Activated CD8-positive, alpha-beta T cell treated with anti-CD3 and anti-CD28 coated beads, Interleukin-2, amount 10 ng/mL, durations not matched to agents 7 days and 5 days (primary cell): ENCODE measurements around the gene GLG1. TPM values are rescaled to one million over a fixed set of nuclear protein-coding genes. Genes with fewer than 3 reads are reported as not detected.

Experiments used
- ATAC-seq: fragments of 150-1000 bp; cut with Tn5 transposase; one replicate; pipeline ENCODE4 v1.10.0; 2021; ENCODE audit warnings: moderate library complexity
- CTCF ChIA-PET: fragments of 350-600 bp; sonication (Branson Sonifier 250); formaldehyde crosslinking; loops from one replicate; lab custom pipeline; 2021; ENCODE audit warnings: antibody characterized with exemption; lab: Charles Lee
- POLR2A ChIA-PET: fragments of 350-600 bp; sonication (Branson Sonifier 250); formaldehyde crosslinking; loops from one replicate; lab custom pipeline; 2021; ENCODE audit warnings: antibody characterized with exemption; lab: Charles Lee
- DNase-seq: peaks from one replicate; pipeline ENCODE4 v3.0.0-alpha.2; 2020
- H3K27ac Mint-ChIP-seq: one replicate; pipeline ENCODE4 v1.8.0; 2021; ENCODE audit warnings: mild to moderate bottlenecking, mixed read lengths
- H3K27me3 Mint-ChIP-seq: one replicate; pipeline ENCODE4 v1.8.0; 2021; ENCODE audit warnings: low read depth, mixed read lengths
- H3K36me3 Mint-ChIP-seq: one replicate; pipeline ENCODE4 v1.8.0; 2021; ENCODE audit warnings: low read depth, mixed read lengths
- H3K4me1 Mint-ChIP-seq: one replicate; pipeline ENCODE4 v1.8.0; 2021; ENCODE audit warnings: low read depth, mixed read lengths
- H3K4me3 Mint-ChIP-seq: one replicate; pipeline ENCODE4 v1.8.0; 2021; ENCODE audit warnings: mild to moderate bottlenecking, mixed read lengths
- H3K9me3 Mint-ChIP-seq: one replicate; pipeline ENCODE4 v1.8.0; 2022; ENCODE audit warnings: mixed read lengths; ENCODE audit not compliant: insufficient read depth
- total RNA-seq, 2 experiments: library from RNA; stranded (reverse); gene quantifications; one replicate each; pipeline ENCODE4 v1.2.3, GENCODE V29; 2021

GLG1 gene
- total RNA-seq, 2 experiments from 2014 or later = 110 to 112 TPM

DNA sequence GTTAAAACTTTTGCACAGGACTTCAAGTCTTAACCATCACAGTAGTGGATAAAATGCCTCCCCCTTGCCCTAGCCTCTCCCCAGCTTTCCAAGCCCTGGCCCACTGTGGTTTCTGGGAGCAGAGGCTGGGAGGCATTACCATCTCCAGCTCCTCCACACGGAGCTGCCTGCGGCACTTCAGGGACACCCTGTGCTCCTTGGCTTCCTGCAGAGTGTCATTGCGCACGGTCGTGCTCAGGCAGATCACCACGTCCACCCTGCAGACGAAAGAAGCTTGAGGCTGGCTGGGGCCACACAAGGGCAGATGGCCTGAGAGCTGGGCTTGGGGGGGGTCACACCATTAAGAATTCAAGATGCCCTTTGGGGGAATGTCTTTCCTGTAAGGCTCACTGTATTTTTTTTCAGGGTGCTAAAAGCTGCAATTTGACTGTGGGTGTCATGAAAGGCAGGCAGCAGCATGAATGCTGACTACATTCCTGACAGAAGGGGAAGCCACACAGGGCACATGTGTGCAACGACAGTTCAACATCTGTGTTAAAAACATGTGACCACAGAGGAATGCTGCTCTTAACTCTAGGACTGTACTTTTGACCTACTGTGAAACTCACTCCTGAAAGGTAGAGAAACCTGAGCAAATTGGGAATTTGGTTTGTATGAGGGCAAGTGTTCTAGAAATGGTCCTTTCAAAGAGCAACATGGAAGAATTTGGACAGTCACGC lies 137.9 kb downstream of the GLG1 start:
- CTCF ChIA-PET = interaction anchor here (0.6 to 1.1 kb wide), 2 partner anchors 198 to 701 kb away, joined by 3 read pairs; partner anchors contain the start of gene RFWD3
- Mint-ChIP-seq H3K27me3 (no peaks in the 10 kb centered on the region), H3K36me3 (peaks cover 77% of the 10 kb centered on the region), H3K27ac (no peak overlapping the region), H3K4me3 (no peak overlapping the region), H3K4me1 (peaks cover 24% of the 10 kb centered on the region), H3K9me3 (no peaks in the 10 kb centered on the region)
- POLR2A ChIA-PET = interaction anchor here (0.6 to 1.4 kb wide), 4 partner anchors 15 to 138 kb away, joined by 3 to 5 read pairs (median 3); partner anchors contain the start of gene GLG1
- ATAC-seq (no peak), DNase-seq (no peak)

DNA sequence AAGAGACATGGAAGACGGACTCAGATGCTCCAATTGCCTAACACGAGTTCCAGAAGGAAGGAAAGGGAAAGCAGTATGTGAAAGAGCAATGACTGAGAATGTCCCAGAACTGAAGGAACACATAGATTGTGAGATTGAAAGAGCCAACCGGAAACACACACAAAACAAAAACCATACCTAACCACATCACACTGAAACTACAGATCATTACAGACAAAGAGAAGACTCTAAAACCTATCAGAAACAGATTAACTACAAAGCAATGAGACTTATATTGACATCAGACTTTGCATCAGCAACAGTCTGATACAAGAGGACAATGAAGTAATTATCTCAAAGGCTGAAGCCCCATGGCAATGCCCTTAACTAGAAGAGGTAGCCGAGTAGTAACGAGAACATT lies 140.0 kb downstream of the GLG1 start:
- Mint-ChIP-seq H3K27me3 (no peaks in the 10 kb centered on the region), H3K36me3 (peaks cover 85% of the 10 kb centered on the region), H3K4me3 (no peak overlapping the region), H3K9me3 (no peaks in the 10 kb centered on the region), H3K4me1 (peaks cover 24% of the 10 kb centered on the region), H3K27ac (peak overlapping the region; percentile 55)
- ATAC-seq (peak; percentile 83), DNase-seq (no peak)
- ChIA-PET CTCF (interaction anchor here (0.8 to 1.6 kb wide), 2 partner anchors 9 to 21 kb away, joined by 3 read pairs; no protein-coding TSS in a partner anchor), POLR2A (no interaction called here)

DNA sequence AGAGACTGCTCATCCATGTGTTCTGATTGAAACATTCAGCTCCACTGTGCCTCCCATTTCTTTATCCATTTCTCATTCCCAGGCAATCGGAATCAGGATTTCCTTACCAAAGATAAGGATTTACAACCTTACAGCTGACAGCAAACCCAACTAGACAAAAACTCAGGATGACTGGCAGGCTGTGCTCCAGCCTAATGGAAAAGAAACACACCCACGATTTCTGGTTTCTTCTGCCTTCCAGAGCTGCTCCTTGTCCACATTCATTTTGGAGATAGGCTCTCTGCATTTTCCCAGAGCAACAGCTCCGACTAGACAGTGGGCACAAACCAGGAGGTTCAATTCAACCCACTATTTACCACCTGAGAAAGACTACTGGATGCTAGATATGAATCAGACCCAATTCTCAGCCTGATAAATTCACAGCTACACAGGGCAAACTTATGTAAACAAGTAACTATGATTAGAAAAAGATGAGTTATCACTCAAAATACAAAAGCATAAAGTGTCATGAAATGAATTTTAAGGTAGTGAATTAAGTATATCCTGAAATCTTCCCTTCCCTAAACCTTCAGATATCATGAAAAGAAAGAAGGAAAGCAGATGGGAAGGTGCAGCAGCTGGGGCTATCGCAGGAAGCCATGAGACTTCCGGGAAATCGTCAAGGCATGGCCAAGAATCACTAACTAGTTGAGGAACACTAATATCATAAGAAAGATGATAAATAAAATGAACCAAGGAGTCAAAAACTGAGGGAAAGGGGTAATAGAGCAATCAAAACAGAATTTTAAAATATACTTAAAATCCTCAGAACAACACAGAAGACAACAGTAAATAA lies 140.8 kb downstream of the GLG1 start:
- H3K36me3 Mint-ChIP-seq = peaks cover 83% of the 10 kb centered on the region
- DNase-seq (no peak), ATAC-seq (no peak)
- POLR2A ChIA-PET = no interaction called here
- H3K4me3 Mint-ChIP-seq = no peak overlapping the region
- CTCF ChIA-PET = no interaction called here
- H3K9me3 Mint-ChIP-seq = no peaks in the 10 kb centered on the region
- peaks cover 24% of the 10 kb centered on the region for H3K4me1 Mint-ChIP-seq
- no peak overlapping the region for H3K27ac Mint-ChIP-seq
- no peaks in the 10 kb centered on the region for H3K27me3 Mint-ChIP-seq

DNA sequence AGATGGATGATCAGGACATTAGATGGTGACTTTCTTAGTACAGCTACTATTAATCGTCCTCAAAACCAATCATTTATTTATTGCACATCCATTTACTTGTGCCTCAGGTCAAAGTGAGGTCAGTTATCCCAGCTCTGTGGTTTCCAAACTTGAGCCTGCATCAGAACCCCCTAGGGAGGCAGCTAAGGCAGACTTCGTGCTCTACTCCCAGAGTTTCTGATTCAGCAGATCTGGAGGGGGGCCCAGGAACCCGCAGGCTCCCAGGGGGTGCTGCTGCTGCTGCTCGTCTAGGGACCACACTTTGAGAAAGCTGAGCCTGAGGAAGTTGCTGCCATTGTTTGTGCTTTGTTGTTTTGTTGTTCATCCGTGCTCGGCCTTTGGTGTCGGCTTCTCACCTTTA lies 141.6 kb downstream of the GLG1 start:
- no peak overlapping the region for H3K4me3 Mint-ChIP-seq
- DNase-seq (no peak), ATAC-seq (no peak)
- ChIA-PET POLR2A (no interaction called here), CTCF (no interaction called here)
- H3K27me3 Mint-ChIP-seq = no peaks in the 10 kb centered on the region
- no peak overlapping the region for H3K27ac Mint-ChIP-seq
- no peaks in the 10 kb centered on the region for H3K9me3 Mint-ChIP-seq
- H3K4me1 Mint-ChIP-seq = peaks cover 24% of the 10 kb centered on the region
- H3K36me3 Mint-ChIP-seq = peaks cover 88% of the 10 kb centered on the region

DNA sequence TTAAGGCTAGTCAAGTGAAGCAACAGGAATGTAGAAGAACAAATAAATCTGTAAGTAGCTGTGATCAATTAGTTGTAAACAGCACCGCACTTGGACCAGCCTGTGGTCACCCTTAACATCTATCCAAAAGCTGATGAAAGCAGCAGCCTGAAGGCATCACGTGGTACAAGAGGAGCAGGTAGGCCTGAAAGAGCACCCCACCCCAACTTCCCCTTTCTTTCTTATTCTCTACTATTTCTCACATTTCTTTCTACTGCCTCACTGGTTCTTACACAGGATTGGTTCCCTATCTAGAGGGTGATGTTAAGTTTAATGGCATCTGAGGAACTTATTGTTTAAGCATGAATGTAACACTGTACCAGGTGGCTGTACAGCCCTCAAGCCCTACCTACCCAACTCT lies 143.0 kb downstream of the GLG1 start:
- DNase-seq (no peak), ATAC-seq (no peak)
- Mint-ChIP-seq H3K4me3 (no peak overlapping the region), H3K4me1 (peaks cover 24% of the 10 kb centered on the region), H3K9me3 (no peaks in the 10 kb centered on the region), H3K27me3 (no peaks in the 10 kb centered on the region), H3K36me3 (peaks cover 84% of the 10 kb centered on the region), H3K27ac (peak overlapping the region; percentile 1)
- CTCF ChIA-PET = interaction anchor here (1.0 kb wide), 1 partner anchor 159 kb away, joined by 4 read pairs; no protein-coding TSS in a partner anchor
- POLR2A ChIA-PET = interaction anchor here (0.7 kb wide), 1 partner anchor 683 kb away, joined by 3 read pairs; no protein-coding TSS in a partner anchor

DNA sequence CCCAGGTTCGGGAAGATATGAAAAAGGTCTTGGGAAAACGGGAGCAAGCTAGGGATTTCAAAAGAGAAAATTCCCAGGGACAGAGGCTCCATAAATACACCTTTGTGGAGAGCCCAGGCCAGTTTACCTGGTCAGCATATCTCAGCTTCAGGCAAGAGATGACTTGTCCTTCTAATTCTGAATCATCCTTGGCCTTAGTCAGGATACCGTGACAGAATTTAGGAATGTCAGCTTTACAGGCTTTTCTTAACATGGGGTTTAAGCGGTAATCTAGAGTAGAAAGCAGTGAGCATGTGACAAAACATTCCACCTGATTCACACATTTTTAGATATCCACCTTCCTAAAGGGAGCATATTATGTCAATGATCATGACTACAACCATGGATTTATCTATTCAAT lies 144.6 kb downstream of the GLG1 start:
- CTCF ChIA-PET = no interaction called here
- Mint-ChIP-seq H3K4me3 (no peak overlapping the region), H3K36me3 (peaks cover 81% of the 10 kb centered on the region)

DNA sequence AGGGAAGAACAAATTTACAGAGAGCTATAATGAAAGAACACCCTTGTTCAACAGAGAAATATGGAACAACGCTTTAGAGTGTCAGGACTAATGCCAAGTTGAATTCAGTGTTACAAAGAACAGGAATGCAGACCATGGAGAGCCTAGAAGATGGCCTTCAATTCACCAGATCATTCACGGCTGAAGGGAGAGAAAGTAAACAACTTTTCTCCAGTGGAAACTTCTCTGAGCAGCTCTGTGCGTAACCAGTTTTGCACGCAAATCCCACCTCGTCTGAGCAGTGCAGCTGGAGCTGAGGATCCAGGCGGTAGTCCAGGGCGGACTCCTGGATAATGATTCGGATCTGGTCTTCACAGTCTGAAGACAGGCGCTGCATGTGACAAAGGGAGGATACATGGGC lies 145.1 kb downstream of the GLG1 start:
- ATAC-seq = no peak
- DNase-seq = no peak
- ChIA-PET POLR2A (no interaction called here), CTCF (no interaction called here)
- no peaks in the 10 kb centered on the region for H3K27me3 Mint-ChIP-seq
- H3K4me1 Mint-ChIP-seq = peaks cover 13% of the 10 kb centered on the region
- no peak overlapping the region for H3K27ac Mint-ChIP-seq
- no peaks in the 10 kb centered on the region for H3K9me3 Mint-ChIP-seq
- no peak overlapping the region for H3K4me3 Mint-ChIP-seq
- peaks cover 77% of the 10 kb centered on the region for H3K36me3 Mint-ChIP-seq

More for the DNA sequence above, 144.6 kb downstream of the GLG1 start:
- no peak for DNase-seq
- H3K4me1 Mint-ChIP-seq = peaks cover 18% of the 10 kb centered on the region
- H3K27me3 Mint-ChIP-seq = no peaks in the 10 kb centered on the region
- H3K27ac Mint-ChIP-seq = no peak overlapping the region
- no peak for ATAC-seq
- no peaks in the 10 kb centered on the region for H3K9me3 Mint-ChIP-seq
- POLR2A ChIA-PET = interaction anchor here (0.8 kb wide), 1 partner anchor 11 kb away, joined by 4 read pairs; no protein-coding TSS in a partner anchor

DNA sequence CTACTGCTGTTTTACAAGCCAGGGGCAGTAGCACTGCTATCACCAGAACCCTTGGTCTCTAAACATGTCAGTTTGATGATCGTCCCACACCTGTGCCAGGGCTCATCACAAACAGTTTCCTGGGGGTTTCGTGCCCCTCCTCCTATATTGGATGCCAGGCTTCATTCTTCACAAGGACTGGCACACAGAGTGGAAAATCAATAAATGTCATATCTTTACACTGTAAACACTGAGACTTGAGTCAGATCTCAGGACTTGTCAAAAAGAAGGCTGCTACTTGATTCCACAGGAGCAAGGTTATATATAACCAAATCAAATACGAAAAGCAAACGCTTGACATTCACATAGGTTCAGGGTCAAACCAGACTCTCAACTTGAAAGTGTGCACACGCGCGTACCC lies 146.4 kb downstream of the GLG1 start:
- no peak for DNase-seq
- H3K4me3 Mint-ChIP-seq = no peak overlapping the region
- H3K36me3 Mint-ChIP-seq = peaks cover 75% of the 10 kb centered on the region
- ATAC-seq = no peak
- POLR2A ChIA-PET = no interaction called here
- H3K4me1 Mint-ChIP-seq = peaks cover under 1% of the 10 kb centered on the region
- CTCF ChIA-PET = no interaction called here
- no peaks in the 10 kb centered on the region for H3K27me3 Mint-ChIP-seq
- H3K27ac Mint-ChIP-seq = no peak overlapping the region
- H3K9me3 Mint-ChIP-seq = no peaks in the 10 kb centered on the region

DNA sequence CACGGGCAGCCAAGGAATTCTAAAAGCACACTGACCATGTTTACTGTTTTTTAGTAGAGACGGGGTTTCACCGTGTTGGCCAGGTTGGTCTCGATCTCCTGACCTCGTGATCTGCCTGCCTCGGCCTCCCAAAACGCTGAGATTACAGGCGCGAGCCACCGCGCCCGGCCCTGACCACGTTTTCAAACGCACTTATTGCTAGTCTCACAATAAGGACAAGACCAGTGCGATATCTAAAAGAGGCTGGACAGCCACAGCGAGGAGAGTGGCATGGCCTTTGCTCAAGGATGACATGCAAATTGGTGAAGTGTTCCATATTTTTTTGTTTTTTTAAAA lies 150.7 kb downstream of the GLG1 start:
- no peaks in the 10 kb centered on the region for H3K27me3 Mint-ChIP-seq
- ATAC-seq = no peak
- CTCF ChIA-PET = no interaction called here
- no peaks in the 10 kb centered on the region for H3K9me3 Mint-ChIP-seq
- H3K27ac Mint-ChIP-seq = no peak overlapping the region
- H3K36me3 Mint-ChIP-seq = peaks cover 65% of the 10 kb centered on the region
- POLR2A ChIA-PET = no interaction called here
- peaks cover 4% of the 10 kb centered on the region for H3K4me1 Mint-ChIP-seq
- DNase-seq = no peak
- no peak overlapping the region for H3K4me3 Mint-ChIP-seq

DNA sequence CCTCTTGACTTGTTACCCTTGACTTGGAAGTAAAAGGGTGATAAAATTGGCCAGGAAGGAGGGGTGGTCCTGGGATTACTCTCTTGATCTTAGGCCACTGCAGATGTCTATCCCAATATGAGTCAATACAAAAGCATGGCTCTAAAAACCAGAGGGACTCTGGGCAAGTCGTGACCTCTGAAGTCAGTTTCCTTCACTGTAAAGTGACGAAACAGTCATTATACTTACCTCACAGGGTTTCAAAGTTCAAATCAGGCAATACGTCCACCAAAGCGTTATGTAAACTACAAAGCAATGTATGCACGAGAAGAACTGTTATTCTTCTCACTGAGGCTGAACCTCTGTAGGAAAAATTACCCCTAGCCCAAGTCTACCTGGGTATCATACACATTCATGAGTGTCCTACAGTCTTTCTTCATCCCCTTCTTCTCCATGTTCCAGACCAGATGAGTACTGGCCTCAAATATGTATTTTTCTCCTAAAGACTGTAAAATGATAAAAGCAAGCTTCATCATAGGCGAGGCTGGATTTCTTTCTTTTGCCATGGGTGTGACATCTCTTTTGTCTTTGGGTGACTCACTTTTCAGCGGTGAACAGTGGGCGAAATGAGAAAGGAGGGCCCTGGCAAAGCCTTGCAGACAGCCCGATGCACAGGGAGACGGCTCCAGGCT lies 151.2 kb downstream of the GLG1 start:
- Mint-ChIP-seq H3K36me3 (peaks cover 69% of the 10 kb centered on the region), H3K27ac (peak overlapping the region; percentile 28), H3K4me1 (peaks cover 4% of the 10 kb centered on the region), H3K9me3 (no peaks in the 10 kb centered on the region), H3K27me3 (no peaks in the 10 kb centered on the region), H3K4me3 (no peak overlapping the region)
- ChIA-PET POLR2A (no interaction called here), CTCF (no interaction called here)
- no peak for ATAC-seq
- DNase-seq = no peak

DNA sequence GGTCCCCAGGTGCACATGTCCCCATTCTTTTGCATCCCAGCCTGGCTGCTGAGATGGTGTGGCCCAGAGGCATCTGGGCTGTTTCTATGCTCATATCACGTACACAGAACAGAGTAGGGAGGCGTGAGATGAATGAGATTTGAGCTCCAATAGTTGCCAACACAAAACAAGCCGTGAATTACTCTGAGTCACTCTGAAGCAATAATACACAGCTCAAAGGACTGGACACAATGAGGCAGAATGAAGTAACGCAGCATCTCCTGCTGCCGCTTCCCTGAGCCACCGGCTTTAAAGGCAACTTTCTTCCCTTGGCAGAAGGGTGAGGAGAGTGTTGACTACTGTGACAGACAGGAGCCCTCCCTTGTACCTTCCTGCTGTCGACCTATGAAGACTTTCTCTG lies 151.7 kb downstream of the GLG1 start:
- peaks cover 4% of the 10 kb centered on the region for H3K4me1 Mint-ChIP-seq
- ATAC-seq (no peak), DNase-seq (no peak)
- ChIA-PET CTCF (no interaction called here), POLR2A (no interaction called here)
- H3K27ac Mint-ChIP-seq = no peak overlapping the region
- no peak overlapping the region for H3K4me3 Mint-ChIP-seq
- peaks cover 64% of the 10 kb centered on the region for H3K36me3 Mint-ChIP-seq
- H3K9me3 Mint-ChIP-seq = no peaks in the 10 kb centered on the region
- H3K27me3 Mint-ChIP-seq = no peaks in the 10 kb centered on the region
